Activated CD4-positive, alpha-beta T cell treated with anti-CD3 and anti-CD28 coated beads, Interleukin-2, amount 50 U/mL, for 4 hours (primary cell): Measurements from ENCODE around the gene ASIP.
"Not testable (repeated sequence)": the region's sequence is repeated elsewhere in the genome, so short reads cannot be mapped to it uniquely, and the experiment has no call there.

Source experiments
- DNase-seq, 2 experiments: peaks; one replicate each; pipeline ENCODE4 v3.0.0-alpha.2; 2020

Gene ASIP

GRCh38 chr20:34243377-34243776 is 2.2 kb downstream of the ASIP start:
- no peak for DNase-seq

- no peak for DNase-seq
Observed at GRCh38 chr20:34246126-34246626, 5.0 kb downstream of the ASIP start.

- DNase-seq: no peak
Observed at GRCh38 chr20:34249291-34249690, 8.1 kb downstream of the ASIP start.

GRCh38 chr20:34250005-34250404 is 8.8 kb downstream of the ASIP start:
- DNase-seq: no peak

- no peak for DNase-seq
Observed at GRCh38 chr20:34251619-34252018, 10.4 kb downstream of the ASIP start.

DNA sequence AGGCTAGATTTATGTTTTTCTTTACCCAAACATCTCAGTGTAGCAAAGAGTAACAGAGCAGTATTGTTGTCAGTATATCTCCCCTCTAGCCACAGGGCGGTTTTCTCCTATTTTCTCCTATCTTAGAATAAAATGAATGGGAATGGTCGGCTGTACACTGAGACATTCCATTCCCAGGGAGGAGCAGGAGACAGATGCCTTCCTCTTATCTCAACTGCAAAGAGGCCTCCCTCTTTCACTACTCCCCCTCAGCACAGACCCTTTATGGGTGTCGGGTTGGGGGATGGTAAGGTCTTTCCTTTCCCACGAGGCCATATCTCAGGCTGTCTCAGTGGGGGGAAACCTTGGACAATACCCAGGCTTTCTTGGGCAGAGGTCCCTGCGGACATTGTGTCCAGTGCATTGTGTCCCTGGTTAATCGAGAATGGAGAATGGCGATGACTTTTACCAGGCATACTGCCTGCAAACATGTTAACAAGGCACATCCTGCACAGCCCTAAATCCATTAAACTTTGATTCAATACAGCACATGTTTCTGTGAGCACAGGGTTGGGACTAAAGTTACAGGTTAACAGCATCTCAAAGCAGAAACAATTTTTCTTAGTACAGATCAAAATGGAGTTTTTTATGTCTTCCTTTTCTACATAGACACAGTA is 11.3 kb downstream of the ASIP start:
- not testable (repeated sequence) for DNase-seq

DNA sequence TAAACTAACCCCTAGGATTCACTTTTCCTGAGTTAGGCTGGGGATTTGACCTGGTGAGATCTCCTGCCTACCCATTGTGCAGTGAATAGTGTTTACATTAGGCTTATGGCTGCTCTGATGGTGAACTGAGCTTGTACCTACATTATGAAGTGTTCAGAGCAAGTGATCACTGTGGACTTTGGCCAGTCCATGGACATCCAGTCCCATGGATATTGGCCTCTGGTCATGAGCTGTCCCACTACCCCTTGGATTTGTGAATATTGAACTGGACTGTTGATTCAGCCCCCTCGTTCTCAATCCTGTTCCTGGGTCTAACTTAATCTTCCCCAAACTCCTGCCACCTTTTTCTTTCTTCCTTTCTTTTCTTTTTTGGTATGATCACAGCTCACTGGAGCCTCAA is 13.8 kb downstream of the ASIP start:
- DNase-seq: no peak

GRCh38 chr20:34256629-34257124 is 15.5 kb downstream of the ASIP start:
- DNase-seq: no peak

GRCh38 chr20:34260208-34260942 is 19.2 kb downstream of the ASIP start:
- no peak for DNase-seq

DNA sequence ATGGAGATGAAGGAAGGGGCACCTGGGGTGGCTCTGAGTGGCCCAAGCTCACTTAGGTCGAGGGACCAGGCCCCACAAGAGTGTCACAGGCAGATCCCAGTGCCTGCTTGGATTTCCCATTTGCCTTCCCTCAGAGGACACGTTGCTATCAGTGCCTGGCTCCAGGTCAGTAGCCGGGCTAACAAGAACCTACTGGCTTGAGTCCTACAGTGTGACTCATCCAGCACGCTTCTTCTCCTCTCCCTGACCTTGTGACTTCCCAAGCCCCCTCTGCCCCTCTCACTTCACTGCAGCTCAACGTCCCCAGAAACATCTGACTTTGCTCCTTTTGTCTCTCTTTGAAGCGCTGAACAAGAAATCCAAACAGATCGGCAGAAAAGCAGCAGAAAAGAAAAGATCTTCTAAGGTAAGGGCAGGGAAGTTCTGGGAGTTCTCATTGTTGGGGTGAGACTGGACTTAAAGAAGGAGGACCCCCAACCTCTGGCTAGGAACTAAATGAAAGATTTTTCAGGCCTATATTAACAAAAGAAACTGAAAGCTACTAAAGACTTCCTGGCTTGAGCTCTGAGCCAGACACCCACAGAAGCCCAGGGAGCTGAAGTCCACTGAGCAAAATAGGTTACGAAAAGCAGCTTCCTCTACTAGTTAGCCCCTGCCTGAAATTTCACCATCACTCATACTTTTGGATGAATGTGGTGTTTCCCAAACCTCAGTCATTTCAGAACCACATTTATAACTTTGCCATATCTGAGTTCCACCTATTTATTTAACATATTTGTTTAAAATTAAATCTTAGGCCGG is 21.5 kb downstream of the ASIP start:
- DNase-seq: no peak

- not testable (repeated sequence) for DNase-seq
Observed at GRCh38 chr20:34263468-34263867, 22.2 kb downstream of the ASIP start.

DNA sequence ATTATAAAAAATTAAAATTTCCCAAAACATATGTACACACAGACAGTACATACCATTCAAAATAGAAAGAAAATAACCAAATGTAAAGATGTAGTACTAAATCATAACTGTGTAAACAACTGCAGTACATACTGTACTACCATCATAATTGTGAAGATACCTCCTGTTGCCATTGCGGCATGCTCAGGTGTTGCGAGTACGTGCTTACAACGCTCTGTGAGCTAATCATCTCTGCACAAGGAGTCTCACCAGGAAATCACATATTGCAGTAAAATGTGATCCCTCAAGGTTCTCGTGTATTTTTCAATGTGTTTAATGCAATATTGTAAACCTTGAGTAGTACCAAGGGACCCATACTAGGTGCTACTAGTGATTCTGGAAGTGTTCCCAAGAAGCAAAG is 22.9 kb downstream of the ASIP start:
- no peak for DNase-seq

DNA sequence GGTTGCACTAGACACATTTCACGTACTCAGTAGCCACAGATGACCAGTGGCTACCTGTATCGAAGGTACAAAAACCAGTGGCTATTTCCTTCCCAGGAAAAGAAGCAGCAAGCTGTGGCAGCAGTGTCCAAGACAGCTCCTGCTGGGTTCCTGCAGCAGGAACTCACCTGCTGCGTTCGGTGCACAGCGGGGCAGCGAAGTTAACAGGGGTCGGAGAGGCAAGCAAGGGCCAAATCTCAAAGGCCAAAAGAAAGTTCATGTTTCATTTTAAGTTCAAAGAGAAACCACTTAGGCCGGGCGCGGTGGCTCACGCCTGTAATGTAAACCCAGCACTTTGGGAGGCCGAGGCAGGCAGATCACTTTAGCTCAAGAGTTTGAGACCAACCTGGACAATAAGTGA is 26.9 kb downstream of the ASIP start:
- no peak for DNase-seq

- peak in 1 of 2 experiments; percentile 20 for DNase-seq
Observed at GRCh38 chr20:34268851-34269636, 27.8 kb downstream of the ASIP start.

- DNase-seq: no peak
Observed at GRCh38 chr20:34269996-34270627, 28.9 kb downstream of the ASIP start.

GRCh38 chr20:34271956-34272355 is 30.7 kb downstream of the ASIP start:
- no peak for DNase-seq

DNA sequence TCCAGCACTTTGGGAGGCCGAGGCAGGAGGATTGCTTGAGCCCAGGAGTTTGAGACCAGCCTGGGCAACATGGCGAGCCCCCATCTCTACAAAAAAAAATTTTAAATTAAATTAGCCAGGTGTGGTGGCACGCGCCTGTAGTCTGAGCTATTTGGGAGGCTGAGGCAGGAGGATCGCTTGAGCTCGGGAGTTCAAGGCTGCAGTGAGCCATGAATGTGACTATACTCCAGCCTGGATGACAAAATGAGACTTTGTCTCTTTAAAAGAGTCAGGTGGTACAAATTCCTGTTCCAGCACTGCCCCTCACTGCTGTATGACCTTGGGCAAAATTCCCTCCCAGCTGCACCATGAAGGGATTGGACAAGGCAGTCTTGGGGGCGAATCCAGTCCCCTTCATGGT is 33.5 kb downstream of the ASIP start:
- no peak for DNase-seq

DNA sequence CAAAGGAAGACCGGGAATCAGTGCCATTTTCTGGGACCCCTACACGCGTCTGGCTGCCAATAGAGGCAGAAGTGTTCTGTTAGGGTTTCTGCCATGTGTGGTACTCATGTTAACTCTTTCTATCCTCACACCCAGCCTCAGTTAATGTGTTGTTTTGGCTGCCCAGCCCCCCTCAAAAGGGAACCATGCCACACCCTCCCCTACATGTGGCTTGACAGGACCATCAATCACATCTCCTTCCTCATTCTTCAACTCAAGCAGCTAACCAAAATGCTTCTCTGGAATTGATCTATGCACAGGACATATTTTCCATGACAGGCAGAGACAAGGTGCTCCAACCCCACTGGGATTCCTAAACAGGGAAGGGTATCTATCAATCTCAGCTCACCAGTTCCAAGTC is 40.0 kb downstream of the ASIP start:
- no peak for DNase-seq

GRCh38 chr20:34282041-34282440 is 40.8 kb downstream of the ASIP start:
- no peak for DNase-seq

DNA sequence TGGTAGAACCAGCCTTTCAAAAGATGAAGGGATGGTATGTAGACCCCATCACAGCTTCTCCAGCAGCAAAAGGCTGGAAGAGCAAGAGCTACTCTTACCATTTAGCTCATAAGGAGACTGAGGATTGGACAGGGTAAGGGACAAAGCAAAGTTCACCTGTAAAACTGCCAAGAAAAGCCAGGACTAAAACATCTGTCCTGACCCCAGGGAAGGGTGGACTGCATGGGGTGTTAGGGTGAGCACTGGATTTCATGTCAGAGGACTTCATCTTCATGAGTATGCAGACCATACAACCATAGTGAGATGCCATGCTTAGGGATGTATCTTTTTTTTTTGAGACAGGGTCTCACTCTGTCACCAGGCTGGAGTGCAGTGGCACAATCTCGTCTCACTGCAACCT is 42.6 kb downstream of the ASIP start:
- no peak for DNase-seq

GRCh38 chr20:34285450-34285849 is 44.2 kb downstream of the ASIP start:
- DNase-seq: no peak

DNA sequence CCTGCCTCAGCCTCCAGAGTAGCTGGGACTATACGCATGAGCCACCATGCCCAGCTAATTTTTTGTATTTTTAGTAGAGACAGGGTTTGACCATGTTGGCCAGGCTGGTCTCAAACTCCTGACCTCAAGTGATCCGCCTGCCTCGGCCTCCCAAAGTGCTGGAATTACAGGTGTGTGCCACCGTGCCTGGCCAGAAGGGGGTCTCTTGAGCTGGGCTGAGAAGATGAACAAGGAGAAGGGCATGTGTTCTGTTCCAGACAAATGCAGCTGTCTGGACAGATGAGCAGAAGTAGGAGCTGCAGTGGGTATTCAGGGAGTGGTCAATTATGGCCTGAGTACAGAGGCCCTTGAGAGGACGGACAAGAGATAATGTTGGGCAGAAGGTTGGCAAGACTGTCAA is 46.3 kb downstream of the ASIP start:
- DNase-seq: not testable (repeated sequence)
